ENCODE measurements around the gene IQCF5. TPM values are rescaled to one million over a fixed set of nuclear protein-coding genes. Genes with fewer than 3 reads are reported as not detected.
A peak's percentile ranks its signal among the peaks of the same experiment; 100 is the strongest.
"Not testable (repeated sequence)": the region's sequence is repeated elsewhere in the genome, so short reads cannot be mapped to it uniquely, and the experiment has no call there.

Gene IQCF5
- total RNA-seq, 1 experiment from 2014 or later = not detected

DNA sequence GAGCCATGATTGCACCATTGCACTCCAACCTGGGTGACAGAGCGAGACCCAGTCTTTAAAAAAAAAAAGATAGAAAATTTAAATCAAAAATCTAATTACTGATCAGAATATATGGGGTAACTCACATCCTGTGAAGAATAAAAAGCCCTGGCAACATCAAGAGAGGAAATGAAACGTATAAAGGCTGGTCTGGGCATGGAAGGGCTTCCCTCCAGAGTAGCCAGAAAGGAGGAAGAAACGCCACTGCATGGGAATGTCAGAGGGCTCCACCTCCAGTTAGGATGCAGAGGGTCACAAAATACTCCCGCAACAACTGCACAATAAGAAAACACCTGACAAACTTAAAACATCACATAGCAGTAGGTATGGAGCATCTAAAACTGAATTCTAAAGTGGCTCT, 32.6 kb upstream of the IQCF5 start:
- no peak overlapping the region for H3K4me2 ChIP-seq
- no TSS peak for BruUV-seq (replicated peaks)

GRCh38 chr3:51904034-51904823, 28.8 kb upstream of the IQCF5 start:
- Histone ChIP-seq H3K27me3 (ENCODE audit: insufficient read depth, low read depth) (no peaks in the 10 kb centered on the region), H3K4me1 (replicated peaks; ENCODE audit: insufficient read depth) (peaks cover 7% of the 10 kb centered on the region), H3K9me3 (ENCODE audit: insufficient read depth, low read depth) (peaks cover 7% of the 10 kb centered on the region; the same call in 1 of the 2 replicates), H3K4me2 (no peak overlapping the region), H3K27ac (no peak overlapping the region), H3K79me2 (ENCODE audit: low read depth) (no peaks in the 10 kb centered on the region), H3K9me2 (ENCODE audit: insufficient read depth) (no peaks in the 10 kb centered on the region), H4K20me1 (ENCODE audit: insufficient read depth) (no peaks in the 10 kb centered on the region), H3K36me3 (ENCODE audit: low read depth) (no peaks in the 10 kb centered on the region), H3K4me3 (no peak overlapping the region), H2AFZ (no peak overlapping the region), H3F3A (ENCODE audit: insufficient read depth, low read depth) (peaks cover 13% of the 10 kb centered on the region)
- no TSS peak for BruUV-seq (replicated peaks)
- POLR2A ChIA-PET (ENCODE audit: unreplicated experiment) = no interaction called here
- no peak for DNase-seq
- CTCF ChIA-PET = no interaction called here
- no peak for TF ChIP-seq EZH2 (IDR thresholded peaks at IDR 0.05; ENCODE audit: low read depth)
- TF ChIP-seq, protein P1, sequence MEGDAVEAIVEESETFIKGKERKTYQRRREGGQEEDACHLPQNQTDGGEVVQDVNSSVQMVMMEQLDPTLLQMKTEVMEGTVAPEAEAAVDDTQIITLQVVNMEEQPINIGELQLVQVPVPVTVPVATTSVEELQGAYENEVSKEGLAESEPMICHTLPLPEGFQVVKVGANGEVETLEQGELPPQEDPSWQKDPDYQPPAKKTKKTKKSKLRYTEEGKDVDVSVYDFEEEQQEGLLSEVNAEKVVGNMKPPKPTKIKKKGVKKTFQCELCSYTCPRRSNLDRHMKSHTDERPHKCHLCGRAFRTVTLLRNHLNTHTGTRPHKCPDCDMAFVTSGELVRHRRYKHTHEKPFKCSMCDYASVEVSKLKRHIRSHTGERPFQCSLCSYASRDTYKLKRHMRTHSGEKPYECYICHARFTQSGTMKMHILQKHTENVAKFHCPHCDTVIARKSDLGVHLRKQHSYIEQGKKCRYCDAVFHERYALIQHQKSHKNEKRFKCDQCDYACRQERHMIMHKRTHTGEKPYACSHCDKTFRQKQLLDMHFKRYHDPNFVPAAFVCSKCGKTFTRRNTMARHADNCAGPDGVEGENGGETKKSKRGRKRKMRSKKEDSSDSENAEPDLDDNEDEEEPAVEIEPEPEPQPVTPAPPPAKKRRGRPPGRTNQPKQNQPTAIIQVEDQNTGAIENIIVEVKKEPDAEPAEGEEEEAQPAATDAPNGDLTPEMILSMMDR (conservative IDR thresholded peaks at IDR 0.05) = no peak
- intact Hi-C loops (cut with micrococcal nuclease; ENCODE audit: unreplicated experiment) = no loop called here

More for the DNA sequence above, 32.6 kb upstream of the IQCF5 start:
- no peak overlapping the region for H2AFZ ChIP-seq
- H3K4me3 ChIP-seq = no peak overlapping the region
- no peak for DNase-seq
- no peaks in the 10 kb centered on the region for H3K79me2 ChIP-seq (ENCODE audit: low read depth)
- no peaks in the 10 kb centered on the region for H3K36me3 ChIP-seq (ENCODE audit: low read depth)
- no peaks in the 10 kb centered on the region for H3K27me3 ChIP-seq (ENCODE audit: insufficient read depth, low read depth)
- H3K9me3 ChIP-seq (ENCODE audit: insufficient read depth, low read depth) = peaks cover 1% of the 10 kb centered on the region; the same call in 1 of the 2 replicates
- intact Hi-C loops (cut with micrococcal nuclease; ENCODE audit: unreplicated experiment) = no loop called here
- H4K20me1 ChIP-seq (ENCODE audit: insufficient read depth) = no peaks in the 10 kb centered on the region
- peaks cover 3% of the 10 kb centered on the region; the same call in 1 of the 2 replicates for H3F3A ChIP-seq (ENCODE audit: insufficient read depth, low read depth)
- H3K9me2 ChIP-seq (ENCODE audit: insufficient read depth) = no peaks in the 10 kb centered on the region
- no peak overlapping the region for H3K27ac ChIP-seq
- TF ChIP-seq, protein P1 (conservative IDR thresholded peaks at IDR 0.05) = no peak
- no peak for TF ChIP-seq EZH2 (IDR thresholded peaks at IDR 0.05; ENCODE audit: low read depth)
- ChIA-PET POLR2A (ENCODE audit: unreplicated experiment) (no interaction called here), CTCF (no interaction called here)
- H3K4me1 ChIP-seq (replicated peaks; ENCODE audit: insufficient read depth) = no peaks in the 10 kb centered on the region

DNA sequence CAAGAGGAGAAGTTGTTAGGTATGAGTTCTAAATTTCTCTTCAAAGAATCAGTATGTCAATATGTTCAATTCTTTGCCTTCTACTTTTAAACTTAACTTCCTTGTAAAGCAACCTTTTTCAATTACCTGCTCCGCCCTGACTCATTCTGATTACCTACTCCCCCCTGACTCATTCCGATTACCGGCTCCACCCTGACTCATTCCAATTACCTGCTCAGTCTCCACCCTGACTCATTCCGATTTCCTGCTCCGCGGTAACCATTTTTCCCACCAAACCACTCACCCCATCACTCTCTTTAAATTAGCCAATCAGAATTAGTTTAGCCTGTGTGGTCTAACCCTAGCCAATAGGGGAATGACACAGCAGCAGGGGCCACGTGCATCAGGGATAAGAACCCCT, 27.0 kb upstream of the IQCF5 start:
- H3K27me3 ChIP-seq (ENCODE audit: insufficient read depth, low read depth); CTCF ChIA-PET; POLR2A ChIA-PET (ENCODE audit: unreplicated experiment); H2AFZ ChIP-seq; H3K4me1 ChIP-seq (replicated peaks; ENCODE audit: insufficient read depth); intact Hi-C loops (cut with micrococcal nuclease; ENCODE audit: unreplicated experiment); H3K79me2 ChIP-seq (ENCODE audit: low read depth); H3K36me3 ChIP-seq (ENCODE audit: low read depth); BruUV-seq (replicated peaks); H3K9me2 ChIP-seq (ENCODE audit: insufficient read depth); H4K20me1 ChIP-seq (ENCODE audit: insufficient read depth); H3K9me3 ChIP-seq (ENCODE audit: insufficient read depth, low read depth); H3K4me3 ChIP-seq: not testable (repeated sequence)
- H3K4me2 ChIP-seq = peak overlapping the region; percentile 34
- DNase-seq = peak; percentile 27 to 87
- H3K27ac ChIP-seq = peak overlapping the region; percentile 79
- peaks cover 13% of the 10 kb centered on the region for H3F3A ChIP-seq (ENCODE audit: insufficient read depth, low read depth)

DNA sequence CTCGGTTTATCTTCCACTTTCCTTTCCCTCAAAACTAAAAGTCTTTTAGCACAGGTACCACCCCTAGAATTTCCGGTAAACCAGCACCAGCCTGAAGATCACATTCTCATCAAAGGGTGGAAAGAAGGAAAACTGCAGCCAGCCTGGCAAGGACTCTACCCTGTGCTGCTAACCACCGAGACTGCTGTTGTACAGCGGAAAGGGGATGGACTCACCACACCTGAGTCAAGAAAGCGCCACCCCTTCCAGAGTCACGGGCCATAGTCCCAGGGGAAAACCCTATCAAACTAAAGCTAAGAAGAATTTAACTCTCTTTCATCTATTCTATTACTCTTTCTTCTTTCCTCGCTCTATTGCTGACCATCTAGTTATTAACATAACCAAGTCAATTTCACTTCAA, 24.6 kb upstream of the IQCF5 start:
- H3K79me2 ChIP-seq (ENCODE audit: low read depth); H2AFZ ChIP-seq; H3K9me2 ChIP-seq (ENCODE audit: insufficient read depth); H3K9me3 ChIP-seq (ENCODE audit: insufficient read depth, low read depth); POLR2A ChIA-PET (ENCODE audit: unreplicated experiment); H3K4me1 ChIP-seq (replicated peaks; ENCODE audit: insufficient read depth); H3K4me3 ChIP-seq; intact Hi-C loops (cut with micrococcal nuclease; ENCODE audit: unreplicated experiment); H3K27me3 ChIP-seq (ENCODE audit: insufficient read depth, low read depth); DNase-seq; BruUV-seq (replicated peaks); CTCF ChIA-PET; H3K27ac ChIP-seq; H3K4me2 ChIP-seq; H4K20me1 ChIP-seq (ENCODE audit: insufficient read depth); H3K36me3 ChIP-seq (ENCODE audit: low read depth): not testable (repeated sequence)
- H3F3A ChIP-seq (ENCODE audit: insufficient read depth, low read depth) = peaks cover 13% of the 10 kb centered on the region
